H9 (cell line): ENCODE data around the gene PLXND1. TPM values are rescaled to one million over a fixed set of nuclear protein-coding genes. Genes with fewer than 3 reads are reported as not detected.

Experiments
- DNase-seq: peaks from one replicate; pipeline ENCODE4 v3.0.0-alpha.2; 2017
- H2AFZ ChIP-seq: one replicate; pipeline ENCODE4 v1.6.1; 2013; ENCODE audit warnings: mild to moderate bottlenecking, low read length, control low read depth, moderate library complexity
- H2AK5ac ChIP-seq: 2 replicates; pipeline ENCODE4 v1.6.1; 2013; ENCODE audit warnings: low read length, control low read depth, mixed read lengths; ENCODE audit not compliant: insufficient read length
- H2BK120ac ChIP-seq: one replicate; pipeline ENCODE4 v1.6.1; 2013; ENCODE audit warnings: low read depth, mild to moderate bottlenecking, low read length, control low read depth, inconsistent platforms; ENCODE audit not compliant: poor library complexity, severe bottlenecking
- H2BK12ac ChIP-seq: 2 replicates; pipeline ENCODE4 v1.6.1; 2013; ENCODE audit warnings: low read length, control low read depth, mixed read lengths, low read depth; ENCODE audit not compliant: insufficient read length
- H2BK15ac ChIP-seq: 2 replicates; pipeline ENCODE4 v1.6.1; 2013; ENCODE audit warnings: low read depth, low read length, control low read depth
- H2BK20ac ChIP-seq: one replicate; pipeline ENCODE4 v1.6.1; 2013; ENCODE audit warnings: low read depth, mild to moderate bottlenecking, low read length, control low read depth, inconsistent platforms; ENCODE audit not compliant: poor library complexity, severe bottlenecking
- H2BK5ac ChIP-seq: 2 replicates; pipeline ENCODE4 v1.6.1; 2013; ENCODE audit warnings: low read length, control low read depth, mixed read lengths; ENCODE audit not compliant: insufficient read length
- H3K14ac ChIP-seq: 2 replicates; pipeline ENCODE4 v1.6.1; 2013; ENCODE audit warnings: low read length, control low read depth; ENCODE audit not compliant: insufficient read depth
- H3K18ac ChIP-seq: 2 replicates; pipeline ENCODE4 v1.6.1; 2013; ENCODE audit warnings: low read depth, mild to moderate bottlenecking, mixed read lengths, low read length, control low read depth; ENCODE audit not compliant: insufficient read length
- H3K23ac ChIP-seq: 2 replicates; pipeline ENCODE4 v1.6.1; 2013; ENCODE audit warnings: low read length, control low read depth, mixed read lengths, low read depth; ENCODE audit not compliant: insufficient read length
- H3K23me2 ChIP-seq: 2 replicates; pipeline ENCODE4 v1.6.1; 2013; ENCODE audit warnings: low read depth, mild to moderate bottlenecking, mixed read lengths, low read length, control low read depth; ENCODE audit not compliant: insufficient read length, poor library complexity, severe bottlenecking
- H3K27ac ChIP-seq: 2 replicates; pipeline ENCODE4 v1.5.1; 2013; ENCODE audit warnings: low read length, control low read depth, mixed read lengths, low read depth; ENCODE audit not compliant: insufficient read length
- H3K27me3 ChIP-seq: 2 replicates; pipeline ENCODE4 v1.6.1; 2013; ENCODE audit warnings: low read length, control low read depth, inconsistent platforms; ENCODE audit not compliant: insufficient read depth
- H3K4ac ChIP-seq: 2 replicates; pipeline ENCODE4 v1.6.1; 2013; ENCODE audit warnings: low read depth, mild to moderate bottlenecking, control low read depth, inconsistent platforms, low read length, moderate library complexity
- H3K4me1 ChIP-seq: 2 replicates; pipeline ENCODE4 v1.6.1; 2013; ENCODE audit warnings: low read length, control low read depth, inconsistent platforms; ENCODE audit not compliant: insufficient read depth
- H3K4me2 ChIP-seq: 2 replicates; pipeline ENCODE4 v1.6.1; 2013; ENCODE audit warnings: low read length, control low read depth, mixed read lengths; ENCODE audit not compliant: insufficient read length, insufficient read depth
- H3K56ac ChIP-seq: 2 replicates; pipeline ENCODE4 v1.6.1; 2013; ENCODE audit warnings: low read depth, mild to moderate bottlenecking, mixed read lengths, low read length, control low read depth; ENCODE audit not compliant: insufficient read length
- H3K79me1 ChIP-seq: 2 replicates; pipeline ENCODE4 v1.6.1; 2013; ENCODE audit warnings: low read depth, mild to moderate bottlenecking, moderate library complexity, low read length, control low read depth, inconsistent platforms; ENCODE audit not compliant: insufficient read depth, poor library complexity, severe bottlenecking
- H3K79me2 ChIP-seq: 2 replicates; pipeline ENCODE4 v1.6.1; 2013; ENCODE audit warnings: low read length, control low read depth, inconsistent platforms; ENCODE audit not compliant: insufficient read depth
- H3K9ac ChIP-seq: 2 replicates; pipeline ENCODE4 v1.6.1; 2013; ENCODE audit warnings: low read length, control low read depth, mixed read lengths; ENCODE audit not compliant: insufficient read length; ENCODE audit errors: extremely low read depth
- H3K9me3 ChIP-seq: one replicate; pipeline ENCODE4 v1.6.1; 2013; ENCODE audit warnings: low read depth, low read length, inconsistent platforms; ENCODE audit not compliant: control insufficient read depth
- H3T11ph ChIP-seq: one replicate; pipeline ENCODE4 v1.6.1; 2013; ENCODE audit warnings: mild to moderate bottlenecking, low read length, control low read depth, inconsistent platforms
- H4K20me1 ChIP-seq: one replicate; pipeline ENCODE4 v1.6.1; 2013; ENCODE audit not compliant: control insufficient read depth, insufficient read length, insufficient read depth
- H4K5ac ChIP-seq: 2 replicates; pipeline ENCODE4 v1.6.1; 2013; ENCODE audit warnings: low read depth, mild to moderate bottlenecking, mixed read lengths, low read length, control low read depth; ENCODE audit not compliant: insufficient read length
- H4K8ac ChIP-seq: replicated peaks from 2 replicates; pipeline ENCODE4 v1.6.1; 2013; ENCODE audit warnings: low read length, control low read depth, mixed read lengths, low read depth; ENCODE audit not compliant: insufficient read length
- H4K91ac ChIP-seq: 2 replicates; pipeline ENCODE4 v1.6.1; 2013; ENCODE audit warnings: low read depth, mild to moderate bottlenecking, moderate library complexity, mixed read lengths, low read length, control low read depth; ENCODE audit not compliant: insufficient read length
- H3K27ac Mint-ChIP-seq, 3 experiments: 2 replicates in 2 of 3; 3 replicates in 1 of 3; pipeline ENCODE4 v1.8.0; 2020 to 2021; ENCODE audit warnings: mixed read lengths in 3 of 3, mild to moderate bottlenecking in 1 of 3, moderate library complexity in 1 of 3
- H3K27me3 Mint-ChIP-seq: 2 replicates; pipeline ENCODE4 v1.8.0; 2021; ENCODE audit warnings: low read depth, mild to moderate bottlenecking, moderate library complexity, mixed read lengths
- H3K36me3 Mint-ChIP-seq, 3 experiments: 2 replicates in 2 of 3; 3 replicates in 1 of 3; pipeline ENCODE4 v1.8.0; 2020 to 2021; ENCODE audit warnings: low read depth in 3 of 3, mixed read lengths in 3 of 3; ENCODE audit not compliant: insufficient read depth in 1 of 3
- H3K4me1 Mint-ChIP-seq, 2 experiments: 2 replicates each; pipeline ENCODE4 v1.8.0; 2020; ENCODE audit warnings: mixed read lengths in 2 of 2
- H3K4me3 Mint-ChIP-seq, 2 experiments: 2 replicates in 1 of 2; 3 replicates in 1 of 2; pipeline ENCODE4 v1.8.0; 2020 to 2021; ENCODE audit warnings: mild to moderate bottlenecking in 2 of 2, mixed read lengths in 2 of 2, moderate library complexity in 1 of 2
- H3K9me3 Mint-ChIP-seq, 2 experiments: 2 replicates in 1 of 2; 3 replicates in 1 of 2; pipeline ENCODE4 v1.8.0; 2020; ENCODE audit warnings: mild to moderate bottlenecking in 2 of 2, mixed read lengths in 2 of 2, moderate library complexity in 1 of 2
- WGBS: extraction: QIAGEN DNeasy Blood & Tissue Kit; methylation state at CpG from one replicate; pipeline ENCODE4 v1.1.7; 2013; ENCODE audit warnings: missing lambda C conversion rate, low lambda C conversion rate, mixed read lengths; ENCODE audit not compliant: insufficient read length; ENCODE audit errors: extremely low coverage; 5-methylcytosine and 5-hydroxymethylcytosine counted together
- total RNA-seq: library from RNA; stranded (reverse); gene quantifications from 2 replicates; pipeline ENCODE4 v1.2.1, GENCODE V29; 2021
- TF ChIP-seq, protein P1 (sequence below): fragments of 200-600 bp; sonication (generic); conservative IDR thresholded peaks from 3 replicates; pipeline ENCODE4 v1.8.0; 2021; ENCODE audit warnings: antibody characterized with exemption, mild to moderate bottlenecking

Gene PLXND1
- total RNA-seq, 1 experiment from 2014 or later: 50.9 TPM

DNA sequence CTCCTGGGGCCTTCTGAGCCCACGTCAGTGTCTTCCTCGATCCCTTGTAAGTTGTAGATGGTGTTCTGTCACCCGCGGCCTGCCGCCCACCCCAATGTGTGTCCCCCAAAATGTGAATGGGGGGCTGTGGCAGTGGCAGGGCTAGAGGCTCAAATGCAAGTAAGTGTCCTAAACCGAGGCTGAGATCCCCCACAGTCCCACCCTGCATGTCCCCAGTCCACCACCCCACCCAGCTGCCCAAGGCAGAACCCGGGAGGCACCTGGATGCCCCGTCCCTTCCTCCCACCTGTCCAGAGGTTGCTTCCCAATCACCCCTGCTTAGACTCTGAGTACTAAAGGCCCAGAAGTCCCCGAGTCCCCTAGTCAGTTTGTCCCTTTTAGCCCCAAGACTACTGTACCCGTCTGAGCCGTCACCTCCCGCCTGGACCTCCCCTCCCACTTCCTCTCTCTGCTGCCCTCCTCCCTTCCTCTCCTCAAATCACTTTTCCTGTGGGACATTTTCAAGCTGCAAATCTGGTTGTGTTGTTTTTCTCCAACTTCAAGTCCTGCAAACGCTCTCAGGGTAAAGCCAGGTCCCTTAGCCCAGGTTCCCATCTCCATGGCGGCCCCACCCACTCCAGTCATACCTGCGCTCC lies 11.8 kb upstream of the PLXND1 start:
- Mint-ChIP-seq H3K4me1 (peaks cover 12 to 18% of the 10 kb centered on the region in 2 experiments), H3K9me3 (no peaks in the 10 kb centered on the region), H3K27ac (peak overlapping the region in 1 of 3 experiments; percentile 15; a peak in 1 of 7 replicates), H3K4me3 (no peak overlapping the region), H3K36me3 (no peaks in the 10 kb centered on the region; a peak in 2 of 7 replicates), H3K27me3 (no peaks in the 10 kb centered on the region; the same call in 1 of the 2 replicates)
- H4K5ac ChIP-seq: no peak overlapping the region
- H3K9me3 ChIP-seq: no peaks in the 10 kb centered on the region
- no peaks in the 10 kb centered on the region for H3K27me3 ChIP-seq
- no peaks in the 10 kb centered on the region for H3K4me1 ChIP-seq
- H4K20me1 ChIP-seq: no peaks in the 10 kb centered on the region
- WGBS: no CpG with 5 or more reads among the region's 15 CpGs
- no peaks in the 10 kb centered on the region for H3K23me2 ChIP-seq
- no peak overlapping the region for H4K8ac ChIP-seq
- H3K4me2 ChIP-seq: no peak overlapping the region
- no peak for DNase-seq
- no peak overlapping the region for H3T11ph ChIP-seq
- H4K91ac ChIP-seq: no peak overlapping the region
- no peak overlapping the region for H2BK120ac ChIP-seq
- no peak overlapping the region for H3K23ac ChIP-seq
- H3K56ac ChIP-seq: no peak overlapping the region
- no peak overlapping the region for H2AFZ ChIP-seq
- H3K14ac ChIP-seq: no peak overlapping the region
- no peak overlapping the region for H2BK15ac ChIP-seq
- H3K9ac ChIP-seq: no peak overlapping the region
- no peaks in the 10 kb centered on the region for H3K79me2 ChIP-seq
- no peak overlapping the region for H3K27ac ChIP-seq
- no peak overlapping the region for H2BK12ac ChIP-seq
- TF ChIP-seq, protein P1, sequence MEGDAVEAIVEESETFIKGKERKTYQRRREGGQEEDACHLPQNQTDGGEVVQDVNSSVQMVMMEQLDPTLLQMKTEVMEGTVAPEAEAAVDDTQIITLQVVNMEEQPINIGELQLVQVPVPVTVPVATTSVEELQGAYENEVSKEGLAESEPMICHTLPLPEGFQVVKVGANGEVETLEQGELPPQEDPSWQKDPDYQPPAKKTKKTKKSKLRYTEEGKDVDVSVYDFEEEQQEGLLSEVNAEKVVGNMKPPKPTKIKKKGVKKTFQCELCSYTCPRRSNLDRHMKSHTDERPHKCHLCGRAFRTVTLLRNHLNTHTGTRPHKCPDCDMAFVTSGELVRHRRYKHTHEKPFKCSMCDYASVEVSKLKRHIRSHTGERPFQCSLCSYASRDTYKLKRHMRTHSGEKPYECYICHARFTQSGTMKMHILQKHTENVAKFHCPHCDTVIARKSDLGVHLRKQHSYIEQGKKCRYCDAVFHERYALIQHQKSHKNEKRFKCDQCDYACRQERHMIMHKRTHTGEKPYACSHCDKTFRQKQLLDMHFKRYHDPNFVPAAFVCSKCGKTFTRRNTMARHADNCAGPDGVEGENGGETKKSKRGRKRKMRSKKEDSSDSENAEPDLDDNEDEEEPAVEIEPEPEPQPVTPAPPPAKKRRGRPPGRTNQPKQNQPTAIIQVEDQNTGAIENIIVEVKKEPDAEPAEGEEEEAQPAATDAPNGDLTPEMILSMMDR: no peak
- no peak overlapping the region for H2BK5ac ChIP-seq
- no peak overlapping the region for H2AK5ac ChIP-seq
- no peaks in the 10 kb centered on the region for H3K79me1 ChIP-seq
- H3K18ac ChIP-seq: no peak overlapping the region
- H3K4ac ChIP-seq: no peak overlapping the region
- H2BK20ac ChIP-seq: no peak overlapping the region
